ENCODE data around the gene CDH4. TPM values are rescaled to one million over a fixed set of nuclear protein-coding genes. Genes with fewer than 3 reads are reported as not detected.

CDH4 gene
- total and polyA plus RNA-seq, 9 of the 15 experiments (the other 6 are each of a cell fraction or from before 2014, with no cell fraction given) = 0.04 TPM; not detected in 8

- TF ChIP-seq ZNF318 (IDR thresholded peaks at IDR 0.05; ENCODE audit: borderline replicate concordance in 1 of 2, low read depth in 1 of 2) = no peak
- TF ChIP-seq RBM17 (IDR thresholded peaks at IDR 0.05; ENCODE audit: borderline replicate concordance, low read depth, low read length) = no peak
- TF ChIP-seq NCOA6 (IDR thresholded peaks at IDR 0.05) = no peak
- no peak for TF ChIP-seq ZBTB2 (IDR thresholded peaks at IDR 0.05)
- TF ChIP-seq PHF21A (IDR thresholded peaks at IDR 0.05; ENCODE audit: borderline replicate concordance, low read depth) = no peak
Measured at GRCh38 chr20:61240814-61241213, 11.2 kb upstream of the CDH4 start (continued).
